Keratinocyte (primary cell): Measurements from ENCODE around the gene TYRP1.

Experiments
- CTCF ChIP-seq, 3 experiments: IDR thresholded peaks in 1 of 3; conservative IDR thresholded peaks in 1 of 3; optimal IDR thresholded peaks in 1 of 3; 2 replicates in 2 of 3; 3 replicates in 1 of 3; pipeline versions ENCODE3 to v1.5.1; 2011; ENCODE audit warnings: low read length in 3 of 3, mild to moderate bottlenecking in 3 of 3, moderate library complexity in 2 of 3, control low read depth in 1 of 3, inconsistent platforms in 1 of 3; ENCODE audit not compliant: insufficient read depth in 2 of 3; ENCODE audit errors: extremely low read depth in 1 of 3
- EZH2 ChIP-seq: IDR thresholded peaks from one replicate; pipeline ENCODE4 v1.6.1; 2012; ENCODE audit warnings: inconsistent platforms, mild to moderate bottlenecking, low read length, moderate library complexity

GRCh38 chr9:12712532-12712931 lies 19.3 kb downstream of the TYRP1 start:
- TF ChIP-seq CTCF (optimal IDR thresholded peaks at IDR 0.05 in 1 of 3, IDR thresholded peaks at IDR 0.05 in 1 of 3, conservative IDR thresholded peaks at IDR 0.05 in 1 of 3; ENCODE audit: extremely low read depth in 1 of 3, insufficient read depth in 2 of 3, low read length in 3 of 3) = no peak
- TF ChIP-seq EZH2 = no peak
